Hippocampal formation (tissue), 2 donors: Measurements from ENCODE around the gene EEF1AKMT4.
"Not testable (repeated sequence)": the region's sequence is repeated elsewhere in the genome, so short reads cannot be mapped to it uniquely, and the experiment has no call there.

ENCODE experiments used
- DNase-seq, 2 donors: peaks; one replicate each; lab custom pipeline; 2025; lab: John Stamatoyannopoulos, UW

Gene EEF1AKMT4

DNA sequence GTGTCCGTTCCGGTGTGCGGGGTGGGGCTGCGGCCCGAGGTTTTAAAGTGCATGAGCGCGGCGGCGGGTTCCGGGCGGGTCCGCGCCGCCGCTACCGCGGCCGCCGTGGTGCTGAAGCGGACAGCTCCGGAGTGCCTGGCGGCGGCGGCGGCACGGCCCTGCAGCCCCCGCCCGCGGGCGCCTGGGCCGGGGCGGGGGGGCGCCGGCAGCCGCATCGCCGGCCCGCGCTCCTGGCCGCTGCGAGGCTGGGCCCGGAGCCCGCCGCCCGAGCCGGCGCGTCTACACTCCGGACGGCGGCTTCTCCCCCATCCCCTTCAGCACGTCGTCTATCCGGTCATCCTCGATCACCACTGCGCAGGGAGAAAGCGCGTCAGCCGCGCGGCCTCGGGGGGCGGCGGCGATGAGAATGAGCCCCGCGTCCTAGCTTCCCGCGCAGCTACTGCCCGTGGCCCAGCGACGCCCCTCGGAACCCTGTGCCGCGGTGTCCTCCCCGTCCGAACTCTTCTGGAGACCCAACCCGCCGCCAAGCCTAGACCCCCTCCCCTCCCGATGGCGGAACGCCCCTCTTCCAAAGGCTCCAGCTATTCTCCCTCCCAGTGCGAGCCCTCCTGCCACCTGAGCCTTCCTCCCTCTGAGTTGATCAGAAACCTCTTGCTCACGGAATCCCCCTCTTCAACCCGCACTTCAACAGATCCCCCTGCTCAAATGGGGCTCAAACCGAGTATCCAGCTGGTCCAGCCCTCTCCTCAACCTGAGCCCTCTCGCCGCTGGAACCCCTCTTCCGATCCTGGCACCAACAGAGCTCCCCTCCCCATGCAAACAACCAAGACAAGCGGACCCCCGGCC is 10.6 kb downstream of the EEF1AKMT4 start:
- no peak for DNase-seq

GRCh38 chr3:184260724-184261269 is 11.3 kb downstream of the EEF1AKMT4 start:
- DNase-seq, result no peak

DNA sequence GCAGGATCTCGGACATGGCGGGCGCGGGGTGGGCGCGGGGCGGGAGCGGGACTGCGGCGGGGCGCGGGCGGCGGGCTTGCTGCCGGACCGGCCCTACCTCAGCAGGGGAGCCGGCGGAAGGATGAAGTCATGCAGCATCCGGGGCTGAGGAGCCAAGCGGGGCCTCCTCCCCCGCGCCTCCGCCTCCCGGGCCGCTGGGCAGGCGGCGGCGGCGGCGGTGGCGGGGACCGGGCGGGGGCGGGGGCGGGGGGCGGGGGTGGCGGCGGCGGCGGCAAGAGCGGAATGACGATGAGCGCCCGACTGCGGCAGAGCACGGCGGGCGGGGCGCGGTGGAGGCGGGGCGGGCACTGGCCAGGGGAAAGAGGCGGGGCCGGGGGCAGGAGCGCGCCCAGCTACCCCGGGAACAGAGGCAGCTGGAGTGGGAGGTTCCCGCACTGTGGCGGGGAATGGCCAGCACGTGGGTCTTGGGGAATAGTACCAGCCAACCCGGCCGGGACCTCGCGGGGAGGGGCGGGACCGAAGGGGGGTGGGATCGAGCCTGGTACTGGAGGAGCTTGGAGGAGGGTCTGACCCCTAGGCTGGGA is 11.9 kb downstream of the EEF1AKMT4 start, which contains the start of gene CAMK2N2:
TSS of gene CAMK2N2 (minus strand) at position 284 of the 584 bp plus-strand sequence. CDS start at position 16, 268 bp downstream.
- peak; percentile 42 to 44 for DNase-seq

GRCh38 chr3:184261854-184262763 is 12.6 kb downstream of the EEF1AKMT4 start:
- no peak for DNase-seq

- no peak for DNase-seq
These were observed 13.3 kb downstream of the EEF1AKMT4 start for GRCh38 chr3:184262764-184263179.

DNA sequence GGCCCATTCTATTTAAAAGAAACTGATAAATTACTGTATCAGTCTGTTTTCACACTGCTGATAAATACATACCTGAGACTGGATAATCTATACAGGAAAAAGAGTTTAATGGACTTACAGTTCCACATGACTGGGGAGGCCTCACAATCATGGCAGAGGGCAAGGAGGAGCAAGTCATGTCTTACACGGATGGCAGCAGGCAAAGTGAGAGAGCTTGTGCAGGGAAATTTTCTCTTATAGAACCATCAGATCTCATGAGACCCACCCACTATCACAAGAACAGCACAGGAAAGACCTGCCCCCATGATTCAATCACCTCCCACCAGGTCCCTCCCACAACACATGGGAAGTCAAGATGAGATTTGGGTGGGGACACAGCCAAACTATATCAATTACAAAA is 17.8 kb downstream of the EEF1AKMT4 start:
- not testable (repeated sequence) for DNase-seq

DNA sequence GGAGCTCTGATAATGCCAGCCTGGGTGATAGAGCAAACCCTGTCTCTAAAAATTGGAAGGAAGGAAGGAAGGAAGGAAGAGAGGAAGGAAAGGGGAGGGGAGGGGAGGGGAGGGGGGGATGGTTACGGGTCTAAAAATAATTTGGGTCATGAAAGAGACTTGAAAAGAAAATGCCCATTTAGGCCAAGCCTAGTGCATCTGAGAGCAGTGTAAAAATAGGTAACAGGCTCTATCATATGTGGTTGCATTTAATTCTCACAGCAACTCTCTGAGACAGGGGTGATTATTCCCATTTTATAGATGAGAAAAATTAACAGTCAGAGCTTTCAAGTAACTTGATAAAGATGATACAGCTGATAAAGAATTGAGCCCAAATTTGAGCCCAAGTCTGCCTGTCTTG is 22.8 kb downstream of the EEF1AKMT4 start:
- DNase-seq, result no peak

DNA sequence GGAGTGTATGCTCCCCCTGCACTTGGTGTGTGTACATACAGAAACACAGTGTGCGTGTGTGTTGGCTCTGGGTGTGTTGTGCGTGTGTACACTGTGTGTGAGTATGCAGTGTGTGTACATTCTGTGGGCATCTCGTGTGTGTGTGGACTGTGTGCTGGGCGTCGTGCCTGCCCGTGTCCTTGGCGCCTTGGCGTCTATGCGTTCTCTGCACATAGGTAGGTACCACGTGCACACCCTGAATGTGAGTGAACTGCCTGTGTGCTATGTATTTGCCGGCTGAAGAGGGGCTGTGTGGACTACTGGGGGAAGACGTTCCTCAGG is 25.9 kb downstream of the EEF1AKMT4 start:
- DNase-seq, result no peak

DNA sequence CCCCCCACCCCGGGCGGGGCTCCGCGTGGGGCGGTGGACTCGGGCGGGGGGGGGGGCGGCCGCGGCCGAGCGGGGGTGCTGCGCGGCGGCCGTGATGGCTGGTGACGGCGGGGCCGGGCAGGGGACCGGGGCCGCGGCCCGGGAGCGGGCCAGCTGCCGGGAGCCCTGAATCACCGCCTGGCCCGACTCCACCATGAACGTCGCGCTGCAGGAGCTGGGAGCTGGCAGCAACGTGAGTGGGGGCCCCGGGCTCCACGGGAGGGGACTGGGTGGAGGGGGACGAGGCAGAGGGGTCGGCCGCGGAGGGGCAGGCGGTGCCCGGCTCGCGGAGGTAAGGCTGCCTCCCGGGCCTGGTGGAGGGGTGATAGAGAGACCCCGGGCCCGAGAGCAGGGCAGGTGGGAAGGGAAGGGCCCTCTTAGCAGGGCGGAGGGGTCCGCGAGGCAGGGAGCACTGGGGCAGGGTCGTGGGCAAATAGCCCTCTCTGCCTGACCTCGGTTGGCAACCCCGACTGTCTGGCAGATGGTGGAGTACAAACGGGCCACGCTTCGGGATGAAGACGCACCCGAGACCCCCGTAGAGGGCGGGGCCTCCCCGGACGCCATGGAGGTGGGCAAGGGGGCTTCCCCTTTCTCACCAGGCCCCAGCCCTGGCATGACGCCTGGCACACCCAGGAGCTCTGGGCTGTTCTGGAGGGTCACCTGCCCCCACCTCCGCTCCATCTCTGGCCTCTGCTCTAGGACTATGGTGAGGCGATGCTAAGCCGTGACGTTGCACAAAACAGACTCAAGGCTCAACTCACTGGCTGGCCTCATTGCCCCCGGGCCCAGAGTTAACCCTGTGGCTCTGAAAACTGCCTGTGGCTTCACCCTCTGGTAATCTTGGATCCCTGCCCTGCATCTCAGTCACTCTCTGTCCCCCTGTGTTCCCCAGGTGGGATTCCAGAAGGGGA is 26.8 kb downstream of the EEF1AKMT4 start, which contains the start of gene ECE2:
TSS of gene ECE2 (plus strand) at position 62 of the 950 bp plus-strand sequence. CDS start at position 194, 132 bp downstream.
- no peak for DNase-seq

GRCh38 chr3:184277366-184277765 is 27.9 kb downstream of the EEF1AKMT4 start:
- DNase-seq, result no peak

GRCh38 chr3:184282941-184283340 is 33.5 kb downstream of the EEF1AKMT4 start:
- DNase-seq, result no peak

DNA sequence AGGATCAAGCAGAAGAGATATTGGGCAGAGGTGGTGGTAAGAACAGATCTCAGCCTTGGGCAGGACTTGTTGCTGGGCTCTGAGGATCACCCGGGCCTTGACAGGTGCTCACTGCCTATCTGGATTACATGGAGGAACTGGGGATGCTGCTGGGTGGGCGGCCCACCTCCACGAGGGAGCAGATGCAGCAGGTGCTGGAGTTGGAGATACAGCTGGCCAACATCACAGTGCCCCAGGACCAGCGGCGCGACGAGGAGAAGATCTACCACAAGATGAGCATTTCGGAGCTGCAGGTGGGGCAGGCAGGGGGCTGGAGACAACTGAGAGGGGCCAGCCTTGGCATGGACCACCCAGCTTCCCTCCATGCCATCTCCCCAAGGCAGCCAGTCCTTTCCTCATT is 34.2 kb downstream of the EEF1AKMT4 start:
- DNase-seq, result no peak

GRCh38 chr3:184284696-184285095 is 35.2 kb downstream of the EEF1AKMT4 start:
- DNase-seq, result peak; percentile 28 to 48

DNA sequence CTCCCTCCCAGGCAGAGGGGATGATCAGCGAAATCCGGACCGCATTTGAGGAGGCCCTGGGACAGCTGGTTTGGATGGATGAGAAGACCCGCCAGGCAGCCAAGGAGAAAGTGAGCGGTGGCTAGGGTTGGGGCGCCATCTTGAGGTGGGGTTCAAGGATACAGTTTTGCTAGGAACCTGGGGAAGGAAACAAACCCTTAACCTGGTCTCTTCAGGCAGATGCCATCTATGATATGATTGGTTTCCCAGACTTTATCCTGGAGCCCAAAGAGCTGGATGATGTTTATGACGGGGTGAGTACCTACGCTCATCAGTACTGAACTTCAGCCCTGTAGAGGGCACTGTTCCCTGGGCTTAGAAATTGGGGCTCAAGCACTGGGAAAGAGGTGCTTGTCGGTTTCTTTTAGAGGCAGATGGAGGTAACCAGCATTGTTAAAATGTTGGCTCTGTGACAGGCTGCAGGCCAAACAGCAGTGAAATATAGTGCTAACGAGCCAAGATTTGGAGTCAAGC is 40.0 kb downstream of the EEF1AKMT4 start:
- DNase-seq, result peak; percentile 9 to 43

- DNase-seq, result no peak
These were observed 40.9 kb downstream of the EEF1AKMT4 start for GRCh38 chr3:184290331-184290730.

DNA sequence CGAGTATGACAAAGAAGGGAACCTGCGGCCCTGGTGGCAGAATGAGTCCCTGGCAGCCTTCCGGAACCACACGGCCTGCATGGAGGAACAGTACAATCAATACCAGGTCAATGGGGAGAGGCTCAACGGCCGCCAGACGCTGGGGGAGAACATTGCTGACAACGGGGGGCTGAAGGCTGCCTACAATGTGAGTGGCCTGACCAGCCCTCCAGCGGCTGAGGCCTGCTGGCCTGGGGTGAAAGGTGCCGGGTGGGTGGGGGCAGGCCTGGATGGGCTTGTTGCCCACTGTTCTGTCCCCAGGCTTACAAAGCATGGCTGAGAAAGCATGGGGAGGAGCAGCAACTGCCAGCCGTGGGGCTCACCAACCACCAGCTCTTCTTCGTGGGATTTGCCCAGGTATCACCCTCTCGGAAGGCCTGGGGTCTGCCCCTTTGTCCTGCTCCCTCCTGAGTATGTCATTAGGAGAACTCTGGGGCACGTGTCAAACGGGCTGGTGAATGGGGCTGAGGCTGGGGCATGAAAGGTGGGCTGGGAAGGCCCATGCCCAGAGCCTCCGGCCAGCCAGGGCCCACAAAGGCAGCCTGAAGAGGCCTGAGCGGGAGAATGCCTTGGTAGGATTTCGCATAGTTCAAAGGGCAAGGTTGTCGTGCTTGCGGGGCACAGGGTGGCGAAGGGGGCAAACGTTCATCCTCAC is 41.7 kb downstream of the EEF1AKMT4 start:
- no peak for DNase-seq

DNA sequence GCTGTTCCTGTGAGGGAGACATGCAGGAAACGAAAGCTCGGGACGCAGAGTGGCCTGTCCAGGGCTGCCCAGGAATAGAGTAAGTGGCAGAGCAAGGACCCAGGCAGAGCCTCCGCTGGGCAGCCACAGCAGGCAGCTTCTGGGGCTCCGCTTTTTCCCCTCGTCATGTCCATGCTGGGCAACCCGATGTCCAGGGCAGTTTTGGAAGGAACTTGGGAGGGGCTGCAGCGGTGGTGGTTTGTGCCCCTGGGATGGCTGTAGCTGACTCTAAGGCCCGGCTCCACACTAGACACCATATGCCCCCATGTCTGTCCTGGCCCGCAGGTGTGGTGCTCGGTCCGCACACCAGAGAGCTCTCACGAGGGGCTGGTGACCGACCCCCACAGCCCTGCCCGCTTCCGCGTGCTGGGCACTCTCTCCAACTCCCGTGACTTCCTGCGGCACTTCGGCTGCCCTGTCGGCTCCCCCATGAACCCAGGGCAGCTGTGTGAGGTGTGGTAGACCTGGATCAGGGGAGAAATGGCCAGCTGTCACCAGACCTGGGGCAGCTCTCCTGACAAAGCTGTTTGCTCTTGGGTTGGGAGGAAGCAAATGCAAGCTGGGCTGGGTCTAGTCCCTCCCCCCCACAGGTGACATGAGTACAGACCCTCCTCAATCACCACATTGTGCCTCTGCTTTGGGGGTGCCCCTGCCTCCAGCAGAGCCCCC is 42.4 kb downstream of the EEF1AKMT4 start:
- no peak for DNase-seq

DNA sequence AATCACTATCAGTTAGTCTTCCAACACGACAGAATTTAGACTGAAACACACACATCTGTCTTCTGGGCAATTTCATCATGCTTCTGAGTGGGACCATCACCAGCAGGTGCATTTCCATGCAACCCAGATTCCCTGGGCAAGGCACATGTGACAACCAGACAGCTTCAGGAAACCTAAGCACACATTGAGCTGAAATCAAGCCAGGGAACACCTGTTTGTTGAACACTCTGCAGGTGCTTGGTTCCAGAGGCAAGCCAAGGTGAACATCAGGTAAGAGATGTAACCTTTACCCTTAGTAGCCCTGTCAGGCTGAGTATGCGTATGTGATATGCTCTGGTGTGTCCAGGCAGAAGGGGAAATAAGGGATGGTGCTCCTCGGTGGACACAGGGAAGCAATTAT is 46.3 kb downstream of the EEF1AKMT4 start:
- DNase-seq, result no peak

GRCh38 chr3:184296616-184297015 is 47.1 kb downstream of the EEF1AKMT4 start:
- DNase-seq, result no peak
